GM19438 (cell line): ENCODE data around the gene LMNTD2.

ENCODE experiments used
- ATAC-seq: cut with Tn5 transposase; IDR thresholded peaks from one replicate; pipeline ENCODE4 v1.9.1; 2021; ENCODE audit warnings: low read depth; ENCODE audit not compliant: unreplicated experiment

LMNTD2 gene

GRCh38 chr11:554428-555226 is 5.9 kb downstream of the LMNTD2 start:
- no peak for ATAC-seq

- ATAC-seq: no peak
Measured at GRCh38 chr11:553988-554340, 6.6 kb downstream of the LMNTD2 start.

GRCh38 chr11:553083-553987 is 7.2 kb downstream of the LMNTD2 start:
- ATAC-seq: no peak

- ATAC-seq: no peak
Measured at GRCh38 chr11:551596-551995, 8.9 kb downstream of the LMNTD2 start.

GRCh38 chr11:551131-551530 is 9.4 kb downstream of the LMNTD2 start:
- ATAC-seq: no peak

- ATAC-seq: no peak
Measured at GRCh38 chr11:550746-551085, 9.8 kb downstream of the LMNTD2 start.

GRCh38 chr11:550021-550745 is 10.4 kb downstream of the LMNTD2 start:
- ATAC-seq: no peak

GRCh38 chr11:548700-549603 is 11.6 kb downstream of the LMNTD2 start:
- ATAC-seq: no peak

GRCh38 chr11:545171-545570 is 15.4 kb downstream of the LMNTD2 start:
- ATAC-seq: no peak

GRCh38 chr11:544817-545166 is 15.7 kb downstream of the LMNTD2 start:
- no peak for ATAC-seq

- no peak for ATAC-seq
Measured at GRCh38 chr11:541433-541885, 19.1 kb downstream of the LMNTD2 start.

- no peak for ATAC-seq
Measured at GRCh38 chr11:540583-541432, 19.7 kb downstream of the LMNTD2 start.

GRCh38 chr11:539971-540481 is 20.5 kb downstream of the LMNTD2 start:
- ATAC-seq: no peak

GRCh38 chr11:538431-539051 is 22.0 kb downstream of the LMNTD2 start:
- ATAC-seq: no peak

- ATAC-seq: no peak
Measured at GRCh38 chr11:537622-538430, 22.7 kb downstream of the LMNTD2 start.

- ATAC-seq: peak; percentile 57
Measured at GRCh38 chr11:536841-537621, 23.5 kb downstream of the LMNTD2 start, which contains the start of gene LRRC56. LRRC56 (plus strand) TSS chr11:537527; CDS start chr11:540685, 3,158 bp downstream.
